Measurements from ENCODE around the gene IRF2BP1.
A peak's percentile ranks its signal among the peaks of the same experiment; 100 is the strongest.

Gene IRF2BP1

GRCh38 chr19:45900738-45901431 is 14.9 kb upstream of the IRF2BP1 start:
- CTCF ChIA-PET: interaction anchor here (0.6 to 3.4 kb wide), 3 partner anchors 14 to 46 kb away, joined by 3 to 25 read pairs (median 3); no protein-coding TSS in a partner anchor
- no peaks in the 10 kb centered on the region for H3K9me3 ChIP-seq (ENCODE audit: control insufficient read depth, insufficient read depth, low read depth, low read length)
- peak overlapping the region; percentile 17; the same call in 1 of the 2 replicates for H3K27ac ChIP-seq (ENCODE audit: extremely low read depth, low read depth, low read length)
- H3K4me3 ChIP-seq (ENCODE audit: low read depth, low read length): no peak overlapping the region
- no peak for TF ChIP-seq ZNF394 (tag by site-specific recombination; IDR thresholded peaks at IDR 0.05; ENCODE audit: borderline replicate concordance)
- no peak for TF ChIP-seq ZSCAN23 (tag by site-specific recombination; IDR thresholded peaks at IDR 0.05)
- peak; percentile 97 for TF ChIP-seq ZNF664 (tag by site-specific recombination; IDR thresholded peaks at IDR 0.05)
- TF ChIP-seq ZNF677 (tag by site-specific recombination; IDR thresholded peaks at IDR 0.05): no peak
- TF ChIP-seq ZNF580 (tag by site-specific recombination; IDR thresholded peaks at IDR 0.05): no peak
- TF ChIP-seq ZNF274 (IDR thresholded peaks at IDR 0.05; ENCODE audit: low read length): no peak
- TF ChIP-seq ZNF274 (tag by site-specific recombination; IDR thresholded peaks at IDR 0.05; ENCODE audit: borderline replicate concordance): no peak
- TF ChIP-seq ZNF621 (tag by site-specific recombination; IDR thresholded peaks at IDR 0.05): no peak
- no peak for TF ChIP-seq ZBTB20 (tag by site-specific recombination; IDR thresholded peaks at IDR 0.05)
- POLR2A ChIA-PET: interaction anchor here (3.0 to 3.4 kb wide), 2 partner anchors 15 to 37 kb away, joined by 25 to 46 read pairs; partner anchors contain the start of genes FOXA3, IRF2BP1 and SYMPK
- H3K4me1 ChIP-seq (ENCODE audit: control insufficient read depth, insufficient read depth, low read length): peaks cover 9% of the 10 kb centered on the region; the same call in 1 of the 2 replicates
- H3K36me3 ChIP-seq (ENCODE audit: control insufficient read depth in 2 of 2, insufficient read depth in 1 of 2, low read length in 2 of 2): peaks cover 27 to 43% of the 10 kb centered on the region in 2 experiments; a peak in 2 of 3 replicates

- Histone ChIP-seq H3K4me1 (ENCODE audit: control insufficient read depth, insufficient read depth, low read length) (peaks cover 9% of the 10 kb centered on the region; the same call in 1 of the 2 replicates), H3K4me3 (ENCODE audit: low read depth, low read length) (no peak overlapping the region), H3K27ac (ENCODE audit: extremely low read depth, low read depth, low read length) (no peak overlapping the region), H3K36me3 (ENCODE audit: control insufficient read depth in 2 of 2, insufficient read depth in 1 of 2, low read length in 2 of 2) (peaks cover 32 to 49% of the 10 kb centered on the region in 2 experiments; a peak in 2 of 3 replicates), H3K9me3 (ENCODE audit: control insufficient read depth, insufficient read depth, low read depth, low read length) (no peaks in the 10 kb centered on the region)
- ChIA-PET CTCF (interaction anchor here (0.6 to 3.4 kb wide), 3 partner anchors 13 to 441 kb away, joined by 3 to 25 read pairs (median 3); no protein-coding TSS in a partner anchor), POLR2A (no interaction called here)
- no peak for TF ChIP-seq ZNF19 (tag by site-specific recombination; IDR thresholded peaks at IDR 0.05; ENCODE audit: low read depth)
- TF ChIP-seq WT1 (tag by site-specific recombination; IDR thresholded peaks at IDR 0.05): no peak
- peak; percentile 96 for TF ChIP-seq ZNF768 (tag by site-specific recombination; IDR thresholded peaks at IDR 0.05)
- TF ChIP-seq ZNF362 (tag by site-specific recombination; IDR thresholded peaks at IDR 0.05): no peak
- no peak for TF ChIP-seq ZNF266 (tag by site-specific recombination; IDR thresholded peaks at IDR 0.05; ENCODE audit: low read depth)
- no peak for TF ChIP-seq ZNF2 (tag by site-specific recombination; IDR thresholded peaks at IDR 0.05)
- no peak for TF ChIP-seq BCL6B (tag by site-specific recombination; IDR thresholded peaks at IDR 0.05)
- TF ChIP-seq ZNF580 (tag by site-specific recombination; IDR thresholded peaks at IDR 0.05): 0 out of 2 replicates have a peak, but pooled peaks have one; percentile 49
- TF ChIP-seq ZNF548 (tag by site-specific recombination; IDR thresholded peaks at IDR 0.05): no peak
These were observed 14.1 kb upstream of the IRF2BP1 start for GRCh38 chr19:45899919-45900589.

All from HEK293 (cell line).